ENCODE data around the gene ARHGEF17.
A peak's percentile ranks its signal among the peaks of the same experiment; 100 is the strongest.

The ARHGEF17 gene

GRCh38 chr11:73312851-73313327 is 4.8 kb downstream of the ARHGEF17 start:
- TF ChIP-seq, protein P1, sequence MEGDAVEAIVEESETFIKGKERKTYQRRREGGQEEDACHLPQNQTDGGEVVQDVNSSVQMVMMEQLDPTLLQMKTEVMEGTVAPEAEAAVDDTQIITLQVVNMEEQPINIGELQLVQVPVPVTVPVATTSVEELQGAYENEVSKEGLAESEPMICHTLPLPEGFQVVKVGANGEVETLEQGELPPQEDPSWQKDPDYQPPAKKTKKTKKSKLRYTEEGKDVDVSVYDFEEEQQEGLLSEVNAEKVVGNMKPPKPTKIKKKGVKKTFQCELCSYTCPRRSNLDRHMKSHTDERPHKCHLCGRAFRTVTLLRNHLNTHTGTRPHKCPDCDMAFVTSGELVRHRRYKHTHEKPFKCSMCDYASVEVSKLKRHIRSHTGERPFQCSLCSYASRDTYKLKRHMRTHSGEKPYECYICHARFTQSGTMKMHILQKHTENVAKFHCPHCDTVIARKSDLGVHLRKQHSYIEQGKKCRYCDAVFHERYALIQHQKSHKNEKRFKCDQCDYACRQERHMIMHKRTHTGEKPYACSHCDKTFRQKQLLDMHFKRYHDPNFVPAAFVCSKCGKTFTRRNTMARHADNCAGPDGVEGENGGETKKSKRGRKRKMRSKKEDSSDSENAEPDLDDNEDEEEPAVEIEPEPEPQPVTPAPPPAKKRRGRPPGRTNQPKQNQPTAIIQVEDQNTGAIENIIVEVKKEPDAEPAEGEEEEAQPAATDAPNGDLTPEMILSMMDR (IDR thresholded peaks at IDR 0.05; ENCODE audit: insufficient read depth, low read length, missing control alignments): no peak
- no peak for DNase-seq (ENCODE audit: low read depth, low spot score)
- H3K4me3 ChIP-seq (ENCODE audit: low read depth, low read length): peak overlapping the region; percentile 81
- CTCF ChIA-PET: interaction anchor here (0.6 to 28.8 kb wide), 7 partner anchors 13 to 348 kb away, joined by 3 to 605 read pairs (median 18); no protein-coding TSS in a partner anchor
- POLR2A ChIA-PET: interaction anchor here (0.6 to 3.2 kb wide), 3 partner anchors 11 to 23 kb away, joined by 3 to 17 read pairs (median 5); no protein-coding TSS in a partner anchor

DNA sequence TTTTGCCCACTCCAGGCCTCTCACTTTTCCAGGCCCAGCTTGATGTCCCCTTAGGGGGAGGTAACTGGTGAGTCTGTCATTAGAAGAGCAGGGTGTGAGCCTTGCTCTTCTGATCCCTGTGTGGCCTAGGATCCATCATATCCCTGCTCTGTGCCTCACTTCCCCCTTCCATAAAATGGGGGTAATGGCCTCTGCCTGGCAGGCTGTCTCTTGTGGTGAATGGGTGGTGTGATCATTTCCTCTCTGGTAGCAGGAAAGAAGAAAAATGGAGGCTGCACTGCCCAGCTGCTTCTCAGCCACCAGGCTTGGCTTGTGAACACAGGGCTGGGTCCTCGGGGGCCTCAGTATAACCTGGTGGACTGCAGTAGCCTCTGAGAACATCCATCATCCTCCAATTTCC is 5.6 kb downstream of the ARHGEF17 start:
- POLR2A ChIA-PET: interaction anchor here (3.2 kb wide), 1 partner anchor 13 kb away, joined by 17 read pairs; no protein-coding TSS in a partner anchor
- peak overlapping the region; percentile 81 for H3K4me3 ChIP-seq (ENCODE audit: low read depth, low read length)

DNA sequence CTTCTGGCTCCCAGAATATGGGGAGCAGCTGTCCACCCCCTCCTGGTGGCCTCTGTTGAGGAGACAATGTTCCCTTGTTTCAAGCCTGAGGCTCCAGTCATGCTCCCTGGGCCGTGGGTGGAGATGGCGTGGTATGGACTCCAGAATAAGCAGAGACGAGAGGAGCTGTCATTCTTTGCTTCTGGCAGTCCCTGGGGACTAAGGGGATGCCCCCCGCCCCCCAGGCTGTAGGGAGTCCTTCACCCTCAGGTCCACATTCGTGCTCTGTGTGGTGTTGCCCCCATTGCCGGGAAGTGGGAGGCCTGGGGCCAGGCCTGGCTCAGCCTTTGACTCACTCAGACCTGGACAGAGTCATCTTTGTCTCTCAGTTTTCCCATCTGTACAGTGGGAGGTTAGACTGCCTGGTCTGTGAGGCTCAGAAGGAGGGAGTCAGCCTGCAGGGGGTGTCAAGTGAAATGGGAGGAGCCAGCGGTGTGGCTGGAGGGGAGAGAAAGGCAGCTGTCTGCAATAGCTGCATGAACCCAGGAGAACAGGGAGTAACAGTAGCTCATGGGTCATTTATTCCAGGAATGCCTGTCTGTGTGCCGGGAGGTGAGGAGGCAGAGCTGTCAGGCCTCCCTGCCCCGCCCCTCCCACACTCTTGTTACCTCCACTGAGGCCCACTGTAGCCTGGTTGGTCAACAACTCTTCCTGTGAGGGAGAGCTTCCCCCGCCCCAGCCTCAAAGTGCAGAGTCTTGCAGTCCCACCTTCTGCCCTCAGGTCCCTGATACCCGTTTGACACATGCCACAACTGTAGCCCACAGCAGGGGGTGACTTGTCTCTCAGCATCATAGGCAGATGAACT is 6.3 kb downstream of the ARHGEF17 start:
- POLR2A ChIA-PET: interaction anchor here (0.9 to 3.2 kb wide), 3 partner anchors 9 to 17 kb away, joined by 7 to 17 read pairs (median 7); no protein-coding TSS in a partner anchor
- TF ChIP-seq, protein P1 (IDR thresholded peaks at IDR 0.05; ENCODE audit: insufficient read depth, low read length, missing control alignments): peak; percentile 8
- peak overlapping the region; percentile 81 for H3K4me3 ChIP-seq (ENCODE audit: low read depth, low read length)
- DNase-seq (ENCODE audit: low read depth, low spot score): no peak
- CTCF ChIA-PET: interaction anchor here (0.6 to 28.8 kb wide), 10 partner anchors 8 to 79 kb away, joined by 3 to 605 read pairs (median 5); no protein-coding TSS in a partner anchor

More for the DNA sequence above, 5.6 kb downstream of the ARHGEF17 start:
- DNase-seq (ENCODE audit: low read depth, low spot score): no peak
- CTCF ChIA-PET: interaction anchor here (1.0 to 28.8 kb wide), 8 partner anchors 10 to 80 kb away, joined by 3 to 605 read pairs (median 11); no protein-coding TSS in a partner anchor
- TF ChIP-seq, protein P1 (IDR thresholded peaks at IDR 0.05; ENCODE audit: insufficient read depth, low read length, missing control alignments): no peak

GRCh38 chr11:73315293-73316020 is 7.4 kb downstream of the ARHGEF17 start:
- DNase-seq (ENCODE audit: low read depth, low spot score): no peak
- peak overlapping the region; percentile 19 for H3K4me3 ChIP-seq (ENCODE audit: low read depth, low read length)
- CTCF ChIA-PET: interaction anchor here (1.0 to 28.8 kb wide), 8 partner anchors 9 to 78 kb away, joined by 4 to 605 read pairs (median 12); no protein-coding TSS in a partner anchor
- TF ChIP-seq, protein P1 (IDR thresholded peaks at IDR 0.05; ENCODE audit: insufficient read depth, low read length, missing control alignments): no peak
- POLR2A ChIA-PET: interaction anchor here (1.4 to 3.2 kb wide), 2 partner anchors 11 to 15 kb away, joined by 7 to 17 read pairs; no protein-coding TSS in a partner anchor

DNA sequence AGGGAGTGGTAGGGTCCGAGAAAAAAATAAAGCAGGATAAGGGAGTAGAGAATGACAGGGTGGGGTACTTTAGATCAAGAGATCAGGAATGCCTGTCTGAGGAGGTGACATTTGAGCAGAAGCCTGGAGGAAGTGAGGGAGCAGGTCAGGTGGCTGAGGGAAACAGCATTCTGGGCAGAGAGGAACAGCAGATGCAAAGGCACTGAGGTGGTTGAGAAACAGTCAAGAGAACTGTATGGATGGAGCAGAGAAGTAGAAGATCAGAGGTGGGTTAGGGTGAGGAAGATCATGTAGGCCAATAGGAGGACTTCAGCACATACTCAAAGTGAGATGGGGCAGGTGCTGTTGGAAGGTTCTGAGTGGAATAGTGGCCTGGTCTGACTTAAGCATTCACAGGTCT is 8.3 kb downstream of the ARHGEF17 start:
- DNase-seq (ENCODE audit: low read depth, low spot score): no peak
- ChIA-PET CTCF (interaction anchor here (1.0 to 19.7 kb wide), 4 partner anchors 10 to 23 kb away, joined by 6 to 340 read pairs (median 129); no protein-coding TSS in a partner anchor), POLR2A (no interaction called here)
- no peak overlapping the region for H3K4me3 ChIP-seq (ENCODE audit: low read depth, low read length)
- TF ChIP-seq, protein P1 (IDR thresholded peaks at IDR 0.05; ENCODE audit: insufficient read depth, low read length, missing control alignments): no peak

Data from AG04449 (cell line).